Omental fat pad (tissue), 4 donors: Measurements from ENCODE around the gene P2RX1. TPM values are rescaled to one million over a fixed set of nuclear protein-coding genes. Genes with fewer than 3 reads are reported as not detected.

Experiments
- ATAC-seq: fragments of 150-250 bp; one replicate; pipeline ENCODE4 v1.9.1; 2016; ENCODE audit warnings: mild to moderate bottlenecking, moderate library complexity; ENCODE audit not compliant: low FRiP score
- DNase-seq: peaks from one replicate; pipeline ENCODE4 v3.0.0-alpha.2; 2019; ENCODE audit warnings: low spot score
- total RNA-seq, 4 donors: library from RNA; depleted of rRNA; stranded (reverse); fragments of >200 nt; gene quantifications; one replicate each; pipeline ENCODE4 v1.1.0, GENCODE V29; 2016
- TF ChIP-seq, protein P1 (sequence below), 3 donors: fragments of 450-650 bp; IDR thresholded peaks; one replicate each; pipeline ENCODE4 v1.5.1; 2016 to 2017; ENCODE audit warnings: antibody characterized with exemption in 3 of 3, mild to moderate bottlenecking in 3 of 3, moderate library complexity in 2 of 3

Gene P2RX1
- total RNA-seq, 4 donors from 2014 or later: 1.1 to 4.7 (median 2.7) TPM

DNA sequence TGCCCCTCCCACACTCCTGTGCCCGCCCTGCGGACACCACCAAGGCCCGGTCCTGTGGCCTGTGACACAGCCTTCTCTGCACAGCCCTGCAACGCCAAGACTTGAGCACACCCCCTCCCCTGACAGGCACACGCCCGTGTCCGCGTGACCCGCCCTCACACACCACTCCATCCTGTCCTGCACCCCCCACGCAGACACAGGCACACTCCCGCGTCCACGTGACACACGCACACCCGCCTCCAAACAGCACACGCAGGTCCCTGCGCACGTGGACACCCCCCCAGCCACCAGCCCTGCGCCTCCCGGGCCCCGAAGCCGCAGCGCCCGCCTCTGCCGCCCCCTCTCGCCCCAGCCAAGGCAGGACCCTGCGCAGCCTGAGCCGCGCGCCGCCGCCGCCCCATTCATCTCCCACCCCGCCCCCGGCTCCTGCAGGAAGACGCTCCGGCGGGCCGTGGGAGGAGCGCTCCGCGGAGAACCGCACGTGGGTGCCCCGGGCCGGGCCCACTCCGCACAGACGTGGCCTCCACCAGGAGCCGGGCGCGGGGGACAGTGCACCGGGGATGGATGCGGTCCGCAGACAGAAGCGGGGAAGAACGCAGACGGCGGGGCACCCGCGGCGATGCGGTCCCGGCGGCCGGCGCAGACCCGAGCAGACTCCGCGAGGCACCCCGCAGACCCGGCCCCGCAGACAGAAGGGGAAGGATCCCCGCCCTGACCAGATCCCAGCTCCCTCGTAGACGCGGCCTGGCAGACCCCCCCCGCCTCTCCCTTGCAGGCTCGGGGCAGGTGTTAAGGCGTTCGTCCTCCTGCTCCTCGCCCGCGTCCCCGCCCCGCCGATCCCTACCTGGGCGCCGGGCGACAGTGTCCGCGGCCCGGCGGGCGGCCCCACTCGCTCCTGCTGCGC is 23.9 kb downstream of the P2RX1 start:
- ATAC-seq: peak; percentile 37
- TF ChIP-seq, protein P1, sequence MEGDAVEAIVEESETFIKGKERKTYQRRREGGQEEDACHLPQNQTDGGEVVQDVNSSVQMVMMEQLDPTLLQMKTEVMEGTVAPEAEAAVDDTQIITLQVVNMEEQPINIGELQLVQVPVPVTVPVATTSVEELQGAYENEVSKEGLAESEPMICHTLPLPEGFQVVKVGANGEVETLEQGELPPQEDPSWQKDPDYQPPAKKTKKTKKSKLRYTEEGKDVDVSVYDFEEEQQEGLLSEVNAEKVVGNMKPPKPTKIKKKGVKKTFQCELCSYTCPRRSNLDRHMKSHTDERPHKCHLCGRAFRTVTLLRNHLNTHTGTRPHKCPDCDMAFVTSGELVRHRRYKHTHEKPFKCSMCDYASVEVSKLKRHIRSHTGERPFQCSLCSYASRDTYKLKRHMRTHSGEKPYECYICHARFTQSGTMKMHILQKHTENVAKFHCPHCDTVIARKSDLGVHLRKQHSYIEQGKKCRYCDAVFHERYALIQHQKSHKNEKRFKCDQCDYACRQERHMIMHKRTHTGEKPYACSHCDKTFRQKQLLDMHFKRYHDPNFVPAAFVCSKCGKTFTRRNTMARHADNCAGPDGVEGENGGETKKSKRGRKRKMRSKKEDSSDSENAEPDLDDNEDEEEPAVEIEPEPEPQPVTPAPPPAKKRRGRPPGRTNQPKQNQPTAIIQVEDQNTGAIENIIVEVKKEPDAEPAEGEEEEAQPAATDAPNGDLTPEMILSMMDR (IDR thresholded peaks at IDR 0.05): no peak
- DNase-seq: peak; percentile 73

- DNase-seq (no peak), ATAC-seq (no peak)
- TF ChIP-seq, protein P1 (IDR thresholded peaks at IDR 0.05): no peak
Observed at GRCh38 chr17:3891626-3892094, 24.6 kb downstream of the P2RX1 start.

DNA sequence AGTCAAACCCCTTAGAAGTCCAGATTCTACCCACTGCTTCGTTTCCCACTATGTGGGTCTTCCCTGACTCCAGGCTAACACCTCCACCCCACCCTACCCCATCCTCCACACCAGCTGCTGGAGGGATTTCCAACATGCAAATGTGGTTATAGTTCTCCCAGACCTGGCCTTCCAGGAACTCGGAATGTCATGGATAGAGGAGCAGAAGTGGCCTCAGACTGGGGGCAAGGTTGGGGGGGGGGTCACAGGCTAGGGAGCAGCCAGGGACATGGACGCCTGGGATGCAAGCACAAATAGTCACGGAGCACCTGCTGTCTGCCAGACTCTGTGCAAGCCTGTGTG is 25.4 kb downstream of the P2RX1 start:
- DNase-seq (no peak), ATAC-seq (no peak)
- TF ChIP-seq, protein P1 (IDR thresholded peaks at IDR 0.05): no peak

- TF ChIP-seq, protein P1 (IDR thresholded peaks at IDR 0.05): no peak
- DNase-seq (peak; percentile 81), ATAC-seq (peak; percentile 60)
Observed at GRCh38 chr17:3890082-3890877, 26.0 kb downstream of the P2RX1 start.

GRCh38 chr17:3889325-3890012 is 26.8 kb downstream of the P2RX1 start:
- DNase-seq (no peak), ATAC-seq (no peak)
- TF ChIP-seq, protein P1 (IDR thresholded peaks at IDR 0.05): no peak

- DNase-seq: peak; percentile 38
- TF ChIP-seq, protein P1 (IDR thresholded peaks at IDR 0.05): no peak
- peak; percentile 39 for ATAC-seq
Observed at GRCh38 chr17:3888343-3889171, 27.7 kb downstream of the P2RX1 start.
